Panc1 (cell line): ENCODE data around the gene REXO4.

Experiments
- CTCF ChIP-seq: fragments of 450-650 bp; IDR thresholded peaks from 2 replicates; pipeline ENCODE4 v1.5.1; 2017; ENCODE audit warnings: mild to moderate bottlenecking
- POLR2AphosphoS5 ChIP-seq: IDR thresholded peaks from 2 replicates; pipeline ENCODE4 v1.6.1; 2012; ENCODE audit warnings: mild to moderate bottlenecking, low read depth, low read length, moderate library complexity
- REST ChIP-seq, 2 experiments: IDR thresholded peaks; 2 replicates each; pipeline ENCODE4 v1.6.1; 2011 to 2012; ENCODE audit warnings: low read depth in 2 of 2, control low read depth in 1 of 2, low read length in 1 of 2, mild to moderate bottlenecking in 1 of 2, moderate library complexity in 1 of 2; ENCODE audit not compliant: insufficient read depth in 1 of 2
- SIN3A ChIP-seq: IDR thresholded peaks from 2 replicates; pipeline ENCODE4 v1.6.1; 2012; ENCODE audit warnings: low read depth, mild to moderate bottlenecking, low read length, moderate library complexity, borderline replicate concordance; ENCODE audit not compliant: insufficient read depth

GRCh38 chr9:133430244-133430643 is 12.4 kb upstream of the REXO4 start:
- no peak for TF ChIP-seq CTCF
- TF ChIP-seq POLR2AphosphoS5 = no peak
- no peak for TF ChIP-seq SIN3A
- no peak for TF ChIP-seq REST (IDR thresholded peaks at IDR 0.05; ENCODE audit: insufficient read depth in 1 of 2, low read depth in 2 of 2, low read length in 1 of 2)
